IMR-90 (cell line): ENCODE results near the gene ECM1. TPM values are rescaled to one million over a fixed set of nuclear protein-coding genes. Genes with fewer than 3 reads are reported as not detected.

Experiments
- ATAC-seq: fragments of 200-7000 bp; cut with Tn5 transposase; 2 replicates; pipeline ENCODE4 v1.9.1; 2020; ENCODE audit warnings: low read depth, mild to moderate bottlenecking, moderate library complexity
- BruUV-seq: library from RNA; stranded (reverse); fragments of 400-500 nt; replicated peaks from 2 replicates; lab custom pipeline; 2021; lab: Mats Ljungman, UMichigan
- CTCF ChIA-PET: fragments of 300-600 bp; formaldehyde crosslinking; extraction: SDS; loops from one replicate; lab custom pipeline; 2021; ENCODE audit warnings: antibody characterized with exemption; lab: Yijun Ruan, JAX
- POLR2A ChIA-PET: fragments of 300-600 bp; sonication (Branson Sonifier 250); formaldehyde crosslinking; loops from one replicate; lab custom pipeline; 2022; ENCODE audit warnings: antibody characterized with exemption; ENCODE audit not compliant: unreplicated experiment; lab: Charles Lee
- DNase-seq: peaks from one replicate; pipeline ENCODE4 v3.0.0; 2013
- H2AFZ ChIP-seq: replicated peaks from 2 replicates; pipeline ENCODE3; 2013; ENCODE audit warnings: low read length, mild to moderate bottlenecking; ENCODE audit not compliant: poor library complexity
- H2AK5ac ChIP-seq: 2 replicates; pipeline ENCODE4 v1.6.1; 2013; ENCODE audit warnings: low read depth, low read length, inconsistent platforms
- H2AK9ac ChIP-seq: replicated peaks from 2 replicates; pipeline ENCODE3; 2013; ENCODE audit warnings: mild to moderate bottlenecking, low read depth, low read length, moderate library complexity; ENCODE audit not compliant: poor library complexity
- H2BK120ac ChIP-seq: 2 replicates; pipeline ENCODE4 v1.6.1; 2013; ENCODE audit warnings: low read depth, low read length, inconsistent platforms
- H2BK15ac ChIP-seq: 3 replicates; pipeline ENCODE4 v1.6.1; 2013; ENCODE audit warnings: low read depth, low read length, inconsistent platforms
- H2BK20ac ChIP-seq: 2 replicates; pipeline ENCODE4 v1.6.1; 2013; ENCODE audit warnings: low read depth, mild to moderate bottlenecking, inconsistent platforms, low read length, moderate library complexity
- H2BK5ac ChIP-seq: 2 replicates; pipeline ENCODE4 v1.6.1; 2013; ENCODE audit warnings: mild to moderate bottlenecking, low read depth, low read length, inconsistent platforms; ENCODE audit not compliant: poor library complexity, severe bottlenecking
- H3K14ac ChIP-seq: replicated peaks from 2 replicates; pipeline ENCODE4 v1.6.1; 2013; ENCODE audit warnings: low read depth, low read length, inconsistent platforms
- H3K18ac ChIP-seq: 2 replicates; pipeline ENCODE4 v1.6.1; 2013; ENCODE audit warnings: low read depth, low read length, control low read depth
- H3K23ac ChIP-seq: 2 replicates; pipeline ENCODE4 v1.6.1; 2013; ENCODE audit warnings: low read depth, low read length, inconsistent platforms
- H3K27ac ChIP-seq: 2 replicates; pipeline ENCODE4 v1.5.1; 2013; ENCODE audit warnings: mild to moderate bottlenecking, control low read depth, low read length; ENCODE audit not compliant: insufficient read depth
- H3K27me3 ChIP-seq: 2 replicates; pipeline ENCODE4 v1.6.1; 2013; ENCODE audit warnings: low read length; ENCODE audit not compliant: control insufficient read depth, insufficient read depth
- H3K36me3 ChIP-seq: 2 replicates; pipeline ENCODE4 v1.6.1; 2013; ENCODE audit warnings: low read length, mixed read lengths; ENCODE audit not compliant: control insufficient read depth, insufficient read depth
- H3K4ac ChIP-seq: 2 replicates; pipeline ENCODE4 v1.6.1; 2013; ENCODE audit warnings: low read depth, low read length, inconsistent platforms
- H3K4me1 ChIP-seq: 2 replicates; pipeline ENCODE4 v1.6.1; 2013; ENCODE audit warnings: low read length, mixed read lengths; ENCODE audit not compliant: control insufficient read depth, insufficient read depth
- H3K4me2 ChIP-seq: 2 replicates; pipeline ENCODE4 v1.6.1; 2013; ENCODE audit warnings: low read depth, mild to moderate bottlenecking, control low read depth, low read length, moderate library complexity
- H3K4me3 ChIP-seq: 2 replicates; pipeline ENCODE4 v1.5.1; 2013; ENCODE audit warnings: low read depth, mild to moderate bottlenecking, control low read depth, low read length, moderate library complexity; ENCODE audit not compliant: insufficient read depth
- H3K56ac ChIP-seq: 2 replicates; pipeline ENCODE4 v1.6.1; 2013; ENCODE audit warnings: low read length, inconsistent platforms; ENCODE audit not compliant: insufficient read depth; ENCODE audit errors: extremely low read depth
- H3K79me1 ChIP-seq, 2 experiments: 2 replicates each; pipeline ENCODE4 v1.6.1; 2013; ENCODE audit warnings: low read length in 2 of 2, inconsistent platforms in 1 of 2, low read depth in 1 of 2
- H3K9ac ChIP-seq: 2 replicates; pipeline ENCODE4 v1.6.1; 2013; ENCODE audit warnings: low read depth, low read length, control low read depth
- H3K9me1 ChIP-seq: 2 replicates; pipeline ENCODE4 v1.6.1; 2013; ENCODE audit warnings: low read length, inconsistent platforms; ENCODE audit not compliant: insufficient read depth
- H3K9me3 ChIP-seq: 2 replicates; pipeline ENCODE4 v1.6.1; 2013; ENCODE audit warnings: low read length; ENCODE audit not compliant: control insufficient read depth, insufficient read depth
- H4K20me1 ChIP-seq: 2 replicates; pipeline ENCODE4 v1.6.1; 2013; ENCODE audit warnings: low read length, inconsistent platforms; ENCODE audit not compliant: insufficient read depth
- H4K5ac ChIP-seq: 2 replicates; pipeline ENCODE4 v1.6.1; 2013; ENCODE audit warnings: mild to moderate bottlenecking, low read depth, low read length, control low read depth
- H4K8ac ChIP-seq, 2 experiments: 2 replicates each; pipeline ENCODE4 v1.6.1; 2013; ENCODE audit warnings: low read depth in 2 of 2, low read length in 2 of 2, control low read depth in 1 of 2, inconsistent platforms in 1 of 2
- H4K91ac ChIP-seq: 2 replicates; pipeline ENCODE4 v1.6.1; 2013; ENCODE audit warnings: low read depth, low read length, inconsistent platforms; ENCODE audit not compliant: insufficient read depth
- CHD1 ChIP-seq: IDR thresholded peaks from 2 replicates; pipeline ENCODE4 v1.6.1; 2012; ENCODE audit warnings: low read depth, low read length, improper control_type of control experiment
- MAFK ChIP-seq: IDR thresholded peaks from 2 replicates; pipeline ENCODE4 v1.6.1; 2012; ENCODE audit warnings: low read depth, low read length, improper control_type of control experiment
- MAZ ChIP-seq: IDR thresholded peaks from 2 replicates; pipeline ENCODE4 v1.6.1; 2012; ENCODE audit warnings: low read depth, mild to moderate bottlenecking, low read length, improper control_type of control experiment, moderate library complexity, borderline replicate concordance
- NFE2L2 ChIP-seq: fragments of 150-350 bp; IDR thresholded peaks from 2 replicates; pipeline ENCODE4 v1.6.1; 2016; ENCODE audit warnings: low read depth, mild to moderate bottlenecking, low read length
- POLR2A ChIP-seq: IDR thresholded peaks from 2 replicates; pipeline ENCODE4 v1.6.1; 2012; ENCODE audit warnings: mild to moderate bottlenecking, low read depth, low read length
- RAD21 ChIP-seq: IDR thresholded peaks from 2 replicates; pipeline ENCODE4 v1.6.1; 2012; ENCODE audit warnings: low read length, improper control_type of control experiment
- RCOR1 ChIP-seq: IDR thresholded peaks from 2 replicates; pipeline ENCODE4 v1.6.1; 2012; ENCODE audit warnings: mild to moderate bottlenecking, low read length, improper control_type of control experiment; ENCODE audit not compliant: insufficient replicate concordance
- RFX5 ChIP-seq: IDR thresholded peaks from 2 replicates; pipeline ENCODE4 v1.8.0; 2012; ENCODE audit warnings: low read depth, mild to moderate bottlenecking, low read length, moderate library complexity
- SMC3 ChIP-seq: fragments of 150-350 bp; IDR thresholded peaks from 2 replicates; pipeline ENCODE4 v1.6.1; 2016; ENCODE audit warnings: low read depth, mild to moderate bottlenecking, antibody characterized with exemption, low read length, moderate library complexity
- WGBS, 2 experiments: methylation state at CpG; one replicate each; pipeline versions ENCODE4 v1.1.5 to v1.1.7; 2013; ENCODE audit warnings: missing lambda C conversion rate in 2 of 2; ENCODE audit not compliant: insufficient read length in 1 of 2; ENCODE audit errors: extremely low coverage in 2 of 2; 5-methylcytosine and 5-hydroxymethylcytosine counted together
- dilution Hi-C: fragments of 300-500 bp; cut with HindIII; formaldehyde crosslinking; loops from one replicate; pipeline ENCODE4 v1.14.3; 2018; ENCODE audit warnings: low sequenced_read_pairs; ENCODE audit not compliant: unreplicated experiment
- in situ Hi-C: fragments of 300-500 bp; cut with MboI; formaldehyde crosslinking; loops from 3 replicates; pipeline ENCODE4 v1.14.3; 2019; ENCODE audit warnings: low sequenced_read_pairs, inconsistent platforms, mixed read lengths
- intact Hi-C: fragments of 100-400 bp; cut with micrococcal nuclease; formaldehyde crosslinking; loops from 2 replicates; pipeline ENCODE4 v1.10.0; 2022
- polyA plus RNA-seq, 3 experiments: library from polyadenylated mRNA; depleted of rRNA; stranded (reverse); fragments of >200 nt; gene quantifications; 2 replicates each; pipeline ENCODE4 v1.2.3, GENCODE V29; 2012; ENCODE audit warnings: low replicate concordance in 1 of 3
- total RNA-seq: library from RNA; depleted of rRNA; stranded (reverse); fragments of >200 nt; gene quantifications from 2 replicates; pipeline ENCODE4 v1.2.3, GENCODE V29; 2012
- TF ChIP-seq, protein P1 (sequence below): fragments of 150-350 bp; IDR thresholded peaks from 2 replicates; pipeline ENCODE4 v1.6.1; 2016; ENCODE audit warnings: low read depth, mild to moderate bottlenecking, low read length, moderate library complexity, borderline replicate concordance

ECM1 gene
- total and polyA plus RNA-seq, 2 of the 4 experiments (the other 2 are of a cell fraction): 20.1 to 230 TPM

DNA sequence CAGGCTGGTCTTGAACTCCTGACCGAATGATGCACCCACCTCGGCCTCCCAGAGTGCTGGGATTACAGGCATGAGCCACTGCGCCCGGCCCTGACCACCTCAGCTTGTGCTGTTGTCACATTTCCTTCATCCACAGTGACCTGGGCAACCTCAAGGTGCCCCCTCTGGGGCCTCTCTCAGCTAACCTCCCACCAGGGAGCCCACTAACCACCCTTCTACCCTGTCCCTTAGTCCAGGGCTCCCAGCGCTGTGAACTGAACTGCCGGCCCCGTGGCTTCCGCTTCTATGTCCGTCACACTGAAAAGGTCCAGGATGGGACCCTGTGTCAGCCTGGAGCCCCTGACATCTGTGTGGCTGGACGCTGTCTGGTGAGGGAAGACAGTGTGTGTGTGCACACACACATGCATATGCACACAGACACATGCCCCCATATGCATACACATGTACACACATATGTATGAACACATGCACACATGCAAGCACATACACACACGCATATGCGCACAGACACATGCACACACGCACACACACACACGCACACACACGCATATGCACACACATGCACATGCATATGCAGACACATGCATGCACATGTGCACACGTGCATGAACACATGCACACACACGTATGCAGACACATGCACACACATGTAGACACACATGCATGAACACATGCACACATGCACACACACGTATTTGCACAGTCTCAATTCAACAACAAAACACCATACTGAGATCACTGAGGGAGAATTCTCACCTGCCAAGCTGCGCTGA, 47.5 kb downstream of the ECM1 start (continued):
- no peak for TF ChIP-seq MAFK

- ATAC-seq (no peak), DNase-seq (no peak)
- in situ Hi-C loops: loop anchor here (10.0 kb wide), 1 partner anchor 291 kb away; the partner anchor contains the start of gene APH1A
- dilution Hi-C loops: no loop called here
- no peak overlapping the region for H3K27ac ChIP-seq
- H4K5ac ChIP-seq: no peak overlapping the region
- peaks cover 20% of the 10 kb centered on the region for H3K4me1 ChIP-seq
- ChIA-PET POLR2A (no interaction called here), CTCF (no interaction called here)
- H3K9me1 ChIP-seq: peaks cover 11% of the 10 kb centered on the region
- no peak overlapping the region for H3K14ac ChIP-seq
- no peak overlapping the region for H3K9ac ChIP-seq
- H3K4me3 ChIP-seq: no peak overlapping the region
- H3K36me3 ChIP-seq: peaks cover 5% of the 10 kb centered on the region
- H3K79me1 ChIP-seq: peaks cover 8 to 66% of the 10 kb centered on the region in 2 experiments
- H3K56ac ChIP-seq: no peak overlapping the region
- H3K27me3 ChIP-seq: no peaks in the 10 kb centered on the region
- H4K8ac ChIP-seq: no peak overlapping the region
- H2AFZ ChIP-seq: no peak overlapping the region
- H4K91ac ChIP-seq: no peak overlapping the region
- H2BK5ac ChIP-seq: no peak overlapping the region
- 0% methylated on average over 1 of the region's 26 CpGs; no CpG with 5 or more reads in 1 of the 2 experiments for WGBS, 2 experiments
- no peak overlapping the region for H3K4me2 ChIP-seq
- H3K4ac ChIP-seq: no peak overlapping the region
- no peak overlapping the region for H2BK15ac ChIP-seq
- no peaks in the 10 kb centered on the region for H3K9me3 ChIP-seq
- TF ChIP-seq SMC3 (no peak), RFX5 (no peak), MAZ (no peak), RCOR1 (no peak), RAD21 (no peak), POLR2A (no peak), CHD1 (no peak), NFE2L2 (no peak)
- TF ChIP-seq, protein P1, sequence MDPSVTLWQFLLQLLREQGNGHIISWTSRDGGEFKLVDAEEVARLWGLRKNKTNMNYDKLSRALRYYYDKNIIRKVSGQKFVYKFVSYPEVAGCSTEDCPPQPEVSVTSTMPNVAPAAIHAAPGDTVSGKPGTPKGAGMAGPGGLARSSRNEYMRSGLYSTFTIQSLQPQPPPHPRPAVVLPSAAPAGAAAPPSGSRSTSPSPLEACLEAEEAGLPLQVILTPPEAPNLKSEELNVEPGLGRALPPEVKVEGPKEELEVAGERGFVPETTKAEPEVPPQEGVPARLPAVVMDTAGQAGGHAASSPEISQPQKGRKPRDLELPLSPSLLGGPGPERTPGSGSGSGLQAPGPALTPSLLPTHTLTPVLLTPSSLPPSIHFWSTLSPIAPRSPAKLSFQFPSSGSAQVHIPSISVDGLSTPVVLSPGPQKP: no peak
- H4K20me1 ChIP-seq: peaks cover 15% of the 10 kb centered on the region
- no peak overlapping the region for H2AK5ac ChIP-seq
- BruUV-seq: no TSS peak
- no peak overlapping the region for H3K23ac ChIP-seq
- H2BK20ac ChIP-seq: no peak overlapping the region
- intact Hi-C loops: no loop called here
- no peak overlapping the region for H2BK120ac ChIP-seq
- H2AK9ac ChIP-seq: no peak overlapping the region
- no peak overlapping the region for H3K18ac ChIP-seq
Observed at GRCh38 chr1:150555971-150556865, 48.3 kb downstream of the ECM1 start.
